Lower lobe of right lung (tissue), 2 donors: Measurements from ENCODE around the gene HIC2. TPM values are rescaled to one million over a fixed set of nuclear protein-coding genes. Genes with fewer than 3 reads are reported as not detected.
"Not testable (repeated sequence)": the region's sequence is repeated elsewhere in the genome, so short reads cannot be mapped to it uniquely, and the experiment has no call there.

ENCODE experiments used
- ATAC-seq, 2 donors: fragments of 200-7000 bp; cut with Tn5 transposase; one replicate each; pipeline ENCODE4 v1.9.1; 2020 to 2022; ENCODE audit warnings: mild to moderate bottlenecking in 2 of 2, moderate library complexity in 2 of 2
- DNase-seq: peaks from one replicate; pipeline ENCODE4 v3.0.0-alpha.2; 2020
- H3K27ac ChIP-seq: fragments of 200-600 bp; one replicate; pipeline ENCODE4 v1.8.0; 2022
- H3K27me3 ChIP-seq: fragments of 200-600 bp; one replicate; pipeline ENCODE4 v1.8.0; 2022; ENCODE audit warnings: low read depth
- H3K36me3 ChIP-seq: fragments of 200-600 bp; one replicate; pipeline ENCODE4 v1.8.0; 2022; ENCODE audit warnings: mild to moderate bottlenecking
- H3K4me1 ChIP-seq: fragments of 200-600 bp; one replicate; pipeline ENCODE4 v1.8.0; 2022
- H3K4me3 ChIP-seq: fragments of 200-600 bp; one replicate; pipeline ENCODE4 v1.8.0; 2022; ENCODE audit warnings: mild to moderate bottlenecking
- H3K9me3 ChIP-seq: fragments of 200-600 bp; one replicate; pipeline ENCODE4 v1.8.0; 2022
- CTCF ChIP-seq: fragments of 200-600 bp; IDR thresholded peaks from one replicate; pipeline ENCODE4 v1.8.0; 2022; ENCODE audit warnings: antibody characterized with exemption, mild to moderate bottlenecking
- intact Hi-C: fragments of 100-400 bp; cut with DNase I; formaldehyde crosslinking; loops from one replicate; pipeline ENCODE4 v1.11.0; 2022
- total RNA-seq: library from RNA; stranded (reverse); fragmentation: NEBNext Ultra II Directional; extraction: Animal tissue kit (Norgen Biotek cat#: 25700); gene quantifications from one replicate; pipeline ENCODE4 v1.2.1, GENCODE V29; 2021
- donor health status: DM: no; HTN: yes; CAD: no; lungs with severe emphysema.

HIC2 gene
- total RNA-seq, 1 donor from 2014 or later: 5.7 TPM

- DNase-seq, intact Hi-C loops, H3K27me3 ChIP-seq, H3K9me3 ChIP-seq, H3K4me3 ChIP-seq, H3K27ac ChIP-seq, H3K4me1 ChIP-seq: not testable (repeated sequence)
- peak; percentile 52 to 77 for ATAC-seq
- peaks cover 32% of the 10 kb centered on the region for H3K36me3 ChIP-seq
These were observed 25.0 kb downstream of the HIC2 start for GRCh38 chr22:21442123-21442522.

GRCh38 chr22:21442646-21443045, 25.5 kb downstream of the HIC2 start:
- H3K36me3 ChIP-seq: peaks cover 35% of the 10 kb centered on the region

GRCh38 chr22:21443057-21443734, 26.0 kb downstream of the HIC2 start:
- no peak overlapping the region for H3K4me3 ChIP-seq
- H3K27ac ChIP-seq: no peak overlapping the region
- TF ChIP-seq CTCF: no peak
- DNase-seq: peak; percentile 41
- no peaks in the 10 kb centered on the region for H3K4me1 ChIP-seq
- peaks cover 35% of the 10 kb centered on the region for H3K36me3 ChIP-seq
- no peaks in the 10 kb centered on the region for H3K9me3 ChIP-seq
- intact Hi-C loops: no loop called here
- no peak for ATAC-seq
- H3K27me3 ChIP-seq: no peaks in the 10 kb centered on the region

More at GRCh38 chr22:21442646-21443045, 25.5 kb downstream of the HIC2 start:
- ATAC-seq, H3K4me3 ChIP-seq, intact Hi-C loops, H3K9me3 ChIP-seq, H3K27ac ChIP-seq, H3K4me1 ChIP-seq, H3K27me3 ChIP-seq: not testable (repeated sequence)
- DNase-seq: peak; percentile 47

- no peak overlapping the region for H3K4me3 ChIP-seq
- H3K9me3 ChIP-seq: no peaks in the 10 kb centered on the region
- DNase-seq (no peak), ATAC-seq (no peak)
- H3K27ac ChIP-seq: no peak overlapping the region
- TF ChIP-seq CTCF: no peak
- H3K36me3 ChIP-seq: peaks cover 35% of the 10 kb centered on the region
- intact Hi-C loops: no loop called here
- H3K27me3 ChIP-seq: no peaks in the 10 kb centered on the region
- H3K4me1 ChIP-seq: no peaks in the 10 kb centered on the region
These were observed 26.7 kb downstream of the HIC2 start for GRCh38 chr22:21443735-21444421.

GRCh38 chr22:21444701-21445436, 27.7 kb downstream of the HIC2 start:
- Histone ChIP-seq H3K36me3 (peaks cover 35% of the 10 kb centered on the region), H3K4me3 (no peak overlapping the region), H3K27ac (no peak overlapping the region), H3K27me3 (no peaks in the 10 kb centered on the region), H3K4me1 (no peaks in the 10 kb centered on the region), H3K9me3 (no peaks in the 10 kb centered on the region)
- no peak for TF ChIP-seq CTCF
- DNase-seq: peak; percentile 42
- intact Hi-C loops: no loop called here
- ATAC-seq: no peak

GRCh38 chr22:21445437-21446127, 28.4 kb downstream of the HIC2 start:
- ATAC-seq (no peak), DNase-seq (peak; percentile 36)
- Histone ChIP-seq H3K4me1 (no peaks in the 10 kb centered on the region), H3K27ac (no peak overlapping the region), H3K4me3 (no peak overlapping the region), H3K27me3 (no peaks in the 10 kb centered on the region), H3K9me3 (no peaks in the 10 kb centered on the region), H3K36me3 (peaks cover 35% of the 10 kb centered on the region)
- TF ChIP-seq CTCF: no peak
- intact Hi-C loops: no loop called here
